ENCODE data around the gene FAM118A. TPM values are rescaled to one million over a fixed set of nuclear protein-coding genes. Genes with fewer than 3 reads are reported as not detected.

FAM118A gene
- polyA plus RNA-seq, 1 donor (not counting 4 experiments of a cell fraction or from before 2014, with no cell fraction given), result 31.1 TPM

DNA sequence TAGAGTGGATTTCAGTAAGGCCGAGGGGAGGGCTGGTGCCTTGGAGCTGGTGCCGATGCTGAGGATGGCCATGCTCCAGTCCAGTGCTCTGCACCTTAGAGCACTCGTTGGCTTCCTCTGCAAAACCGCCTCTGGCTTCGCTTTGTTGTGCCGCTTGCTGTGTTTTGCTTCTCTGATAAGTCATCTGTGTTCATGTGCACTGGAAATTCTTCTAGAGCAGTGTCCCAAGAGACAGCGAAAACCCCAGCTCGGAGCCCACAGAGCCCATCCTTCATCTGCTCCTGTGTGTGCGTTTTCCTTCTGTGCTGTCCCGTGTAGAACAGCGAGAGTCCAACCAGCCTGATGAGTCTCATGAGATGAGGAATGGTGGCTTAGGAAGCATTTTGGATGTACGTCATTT, 12.1 kb downstream of the FAM118A start:
- TF ChIP-seq, protein P1, sequence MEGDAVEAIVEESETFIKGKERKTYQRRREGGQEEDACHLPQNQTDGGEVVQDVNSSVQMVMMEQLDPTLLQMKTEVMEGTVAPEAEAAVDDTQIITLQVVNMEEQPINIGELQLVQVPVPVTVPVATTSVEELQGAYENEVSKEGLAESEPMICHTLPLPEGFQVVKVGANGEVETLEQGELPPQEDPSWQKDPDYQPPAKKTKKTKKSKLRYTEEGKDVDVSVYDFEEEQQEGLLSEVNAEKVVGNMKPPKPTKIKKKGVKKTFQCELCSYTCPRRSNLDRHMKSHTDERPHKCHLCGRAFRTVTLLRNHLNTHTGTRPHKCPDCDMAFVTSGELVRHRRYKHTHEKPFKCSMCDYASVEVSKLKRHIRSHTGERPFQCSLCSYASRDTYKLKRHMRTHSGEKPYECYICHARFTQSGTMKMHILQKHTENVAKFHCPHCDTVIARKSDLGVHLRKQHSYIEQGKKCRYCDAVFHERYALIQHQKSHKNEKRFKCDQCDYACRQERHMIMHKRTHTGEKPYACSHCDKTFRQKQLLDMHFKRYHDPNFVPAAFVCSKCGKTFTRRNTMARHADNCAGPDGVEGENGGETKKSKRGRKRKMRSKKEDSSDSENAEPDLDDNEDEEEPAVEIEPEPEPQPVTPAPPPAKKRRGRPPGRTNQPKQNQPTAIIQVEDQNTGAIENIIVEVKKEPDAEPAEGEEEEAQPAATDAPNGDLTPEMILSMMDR (optimal IDR thresholded peaks at IDR 0.05 in 1 of 3, IDR thresholded peaks at IDR 0.05 in 1 of 3, conservative IDR thresholded peaks at IDR 0.05 in 1 of 3; ENCODE audit: extremely low read depth in 1 of 3, insufficient read depth in 2 of 3, low read length in 3 of 3), result no peak
- no peak for TF ChIP-seq EZH2 (IDR thresholded peaks at IDR 0.05; ENCODE audit: low read length)
- H3K4me2 ChIP-seq (ENCODE audit: control insufficient read depth, extremely low read depth, insufficient read depth, low read depth, low read length), result no peak overlapping the region
- no peaks in the 10 kb centered on the region for H4K20me1 ChIP-seq (ENCODE audit: control insufficient read depth, extremely low read depth, insufficient read depth, low read length)
- DNase-seq (ENCODE audit: low read depth, low spot score) (no peak), FAIRE-seq (no peak)
- H2AFZ ChIP-seq (ENCODE audit: control insufficient read depth, low read length), result no peak overlapping the region
- peaks cover 10 to 20% of the 10 kb centered on the region in 2 experiments for H3K36me3 ChIP-seq (ENCODE audit: control insufficient read depth in 2 of 2, extremely low read depth in 1 of 2, insufficient read depth in 2 of 2, low read length in 2 of 2)
- dilution Hi-C loops (cut with MboI; ENCODE audit: extremely low pct_ligation_motif_present, low sequenced_read_pairs), result no loop called here
- peaks cover 44% of the 10 kb centered on the region for H3K79me2 ChIP-seq (ENCODE audit: control insufficient read depth, insufficient read depth, low read length)
- peaks cover 8% of the 10 kb centered on the region for H3K9me1 ChIP-seq (ENCODE audit: control insufficient read depth, extremely low read depth, insufficient read depth, low read length)
- H3K4me1 ChIP-seq (ENCODE audit: control insufficient read depth, extremely low read depth, insufficient read depth, low read length), result peaks cover 26% of the 10 kb centered on the region
- H3K27ac ChIP-seq (ENCODE audit: control insufficient read depth, insufficient read depth, low read length), result no peak overlapping the region
- H3K9ac ChIP-seq (ENCODE audit: control insufficient read depth, extremely low read depth, insufficient read depth, low read length), result no peak overlapping the region
- no peaks in the 10 kb centered on the region for H3K9me3 ChIP-seq (ENCODE audit: control insufficient read depth, low read depth, low read length)
- H3K4me3 ChIP-seq (ENCODE audit: control insufficient read depth in 2 of 3, extremely low read depth in 1 of 3, insufficient read depth in 2 of 3, low read depth in 1 of 3, low read length in 3 of 3), result no peak overlapping the region
- no peaks in the 10 kb centered on the region for H3K27me3 ChIP-seq (ENCODE audit: control insufficient read depth, extremely low read depth, insufficient read depth, low read length)

DNA sequence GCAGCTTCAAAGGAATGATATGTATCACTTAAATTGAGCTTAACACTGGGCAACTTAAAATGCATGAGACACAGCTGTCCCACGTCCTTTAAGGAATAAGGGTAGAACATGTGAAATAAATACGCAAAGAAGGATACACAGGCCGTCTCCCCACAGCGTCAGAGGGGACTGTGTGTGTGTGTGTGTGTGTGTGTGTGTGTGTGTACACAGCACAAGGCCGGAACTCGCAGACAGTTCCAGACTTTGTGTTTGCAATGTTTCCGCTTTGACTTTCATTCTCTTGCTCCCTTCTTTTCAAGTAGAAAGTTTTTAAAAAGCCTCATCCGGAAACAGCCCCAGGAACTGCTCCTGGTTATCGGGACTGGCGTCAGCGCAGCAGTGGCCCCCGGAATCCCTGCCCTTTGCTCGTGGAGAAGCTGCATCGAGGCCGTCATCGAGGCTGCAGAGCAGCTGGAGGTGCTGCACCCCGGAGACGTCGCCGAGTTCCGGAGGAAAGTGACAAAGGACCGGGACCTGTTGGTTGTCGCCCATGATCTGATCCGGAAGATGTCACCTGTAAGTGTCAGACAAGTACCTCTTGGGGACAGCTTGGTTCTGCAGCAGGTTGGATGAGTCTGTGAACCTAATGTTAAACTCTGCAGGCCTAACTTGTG, 13.3 kb downstream of the FAM118A start:
- H3K9ac ChIP-seq (ENCODE audit: control insufficient read depth, extremely low read depth, insufficient read depth, low read length), result no peak overlapping the region
- peaks cover 41% of the 10 kb centered on the region for H3K79me2 ChIP-seq (ENCODE audit: control insufficient read depth, insufficient read depth, low read length)
- DNase-seq (ENCODE audit: low read depth, low spot score), result no peak
- H3K36me3 ChIP-seq (ENCODE audit: control insufficient read depth in 2 of 2, extremely low read depth in 1 of 2, insufficient read depth in 2 of 2, low read length in 2 of 2), result peaks cover 13 to 28% of the 10 kb centered on the region in 2 experiments
- no peak overlapping the region for H3K27ac ChIP-seq (ENCODE audit: control insufficient read depth, insufficient read depth, low read length)
- FAIRE-seq, result no peak
- H4K20me1 ChIP-seq (ENCODE audit: control insufficient read depth, extremely low read depth, insufficient read depth, low read length), result no peaks in the 10 kb centered on the region
- dilution Hi-C loops (cut with MboI; ENCODE audit: extremely low pct_ligation_motif_present, low sequenced_read_pairs), result no loop called here
- H3K4me2 ChIP-seq (ENCODE audit: control insufficient read depth, extremely low read depth, insufficient read depth, low read depth, low read length), result no peak overlapping the region
- peaks cover 6% of the 10 kb centered on the region for H3K9me1 ChIP-seq (ENCODE audit: control insufficient read depth, extremely low read depth, insufficient read depth, low read length)
- H2AFZ ChIP-seq (ENCODE audit: control insufficient read depth, low read length), result no peak overlapping the region
- H3K4me3 ChIP-seq (ENCODE audit: control insufficient read depth in 2 of 3, extremely low read depth in 1 of 3, insufficient read depth in 2 of 3, low read depth in 1 of 3, low read length in 3 of 3), result no peak overlapping the region
- TF ChIP-seq, protein P1 (optimal IDR thresholded peaks at IDR 0.05 in 1 of 3, IDR thresholded peaks at IDR 0.05 in 1 of 3, conservative IDR thresholded peaks at IDR 0.05 in 1 of 3; ENCODE audit: extremely low read depth in 1 of 3, insufficient read depth in 2 of 3, low read length in 3 of 3), result no peak
- TF ChIP-seq EZH2 (IDR thresholded peaks at IDR 0.05; ENCODE audit: low read length), result no peak
- no peaks in the 10 kb centered on the region for H3K9me3 ChIP-seq (ENCODE audit: control insufficient read depth, low read depth, low read length)
- H3K27me3 ChIP-seq (ENCODE audit: control insufficient read depth, extremely low read depth, insufficient read depth, low read length), result no peaks in the 10 kb centered on the region
- H3K4me1 ChIP-seq (ENCODE audit: control insufficient read depth, extremely low read depth, insufficient read depth, low read length), result peaks cover 16% of the 10 kb centered on the region

Measured in keratinocyte (primary cell).